Stimulated activated CD8-positive, alpha-beta memory T cell treated with anti-CD3 and anti-CD28 coated beads, Interleukin-15, amount 100 ng/mL, for 1 hour (primary cell): ENCODE measurements around the gene SLCO2B1.

ENCODE experiments used
- DNase-seq: peaks from one replicate; pipeline ENCODE4 v3.0.0-alpha.2; 2020; ENCODE audit warnings: low read depth

SLCO2B1 gene

GRCh38 chr11:75161506-75162095 is 10.7 kb downstream of the SLCO2B1 start:
- no peak for DNase-seq

DNA sequence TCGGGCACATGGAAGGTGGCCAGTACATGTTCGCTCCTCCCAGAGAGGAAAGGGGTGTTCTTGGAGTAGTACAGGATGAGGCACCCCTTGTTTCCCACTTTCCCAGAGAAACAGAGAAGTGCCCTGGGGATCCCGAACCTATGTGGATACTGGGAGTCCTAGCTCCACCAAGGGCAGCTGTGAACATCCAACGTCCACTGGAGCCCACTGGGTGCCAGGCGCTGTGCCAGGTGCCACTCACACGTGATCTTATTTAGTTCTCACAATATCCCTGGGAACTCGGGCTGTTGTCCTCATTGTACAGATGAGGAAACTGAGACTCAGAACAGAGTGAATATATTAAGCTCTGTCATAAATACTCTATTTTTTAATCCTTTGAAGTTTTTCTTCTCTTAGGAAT is 12.0 kb downstream of the SLCO2B1 start:
- DNase-seq, result no peak

- no peak for DNase-seq
Observed at GRCh38 chr11:75163921-75164849, 13.3 kb downstream of the SLCO2B1 start.

DNA sequence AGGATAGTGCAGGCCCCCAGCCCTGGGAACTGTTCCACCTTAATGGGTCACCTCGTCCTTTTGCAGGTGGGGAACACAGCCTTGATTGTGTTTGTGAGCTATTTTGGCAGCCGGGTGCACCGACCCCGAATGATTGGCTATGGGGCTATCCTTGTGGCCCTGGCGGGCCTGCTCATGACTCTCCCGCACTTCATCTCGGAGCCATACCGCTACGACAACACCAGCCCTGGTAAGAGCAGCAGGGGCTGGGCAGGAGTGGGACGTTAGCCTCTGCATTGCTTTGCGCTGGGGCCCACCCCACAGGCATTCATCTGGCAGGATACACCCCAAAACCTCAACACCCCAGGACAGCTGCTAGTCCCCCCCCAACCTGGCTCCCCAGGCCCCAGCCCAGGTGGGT is 14.8 kb downstream of the SLCO2B1 start:
- no peak for DNase-seq

- no peak for DNase-seq
Observed at GRCh38 chr11:75166791-75167190, 15.9 kb downstream of the SLCO2B1 start.

DNA sequence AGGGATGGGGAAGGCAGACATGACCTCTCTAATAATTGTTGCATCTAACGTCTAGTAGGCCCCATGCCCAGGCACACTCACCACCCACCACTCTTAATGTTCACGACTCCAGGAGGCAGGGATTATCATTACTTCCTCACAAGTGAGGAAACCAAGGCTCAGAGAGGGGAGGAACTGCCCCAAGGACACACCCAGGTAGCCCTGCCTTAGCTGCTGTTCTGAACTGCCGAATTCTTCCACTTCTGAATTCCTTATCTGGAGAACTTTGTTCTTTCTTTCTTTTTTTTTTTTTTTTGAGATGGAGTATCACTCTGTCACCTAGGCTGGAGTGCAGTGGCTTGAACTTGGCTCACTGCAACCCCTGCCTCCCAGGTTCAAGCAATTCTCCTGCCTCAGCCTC is 16.7 kb downstream of the SLCO2B1 start:
- DNase-seq, result no peak

GRCh38 chr11:75169101-75169885 is 18.4 kb downstream of the SLCO2B1 start:
- no peak for DNase-seq

DNA sequence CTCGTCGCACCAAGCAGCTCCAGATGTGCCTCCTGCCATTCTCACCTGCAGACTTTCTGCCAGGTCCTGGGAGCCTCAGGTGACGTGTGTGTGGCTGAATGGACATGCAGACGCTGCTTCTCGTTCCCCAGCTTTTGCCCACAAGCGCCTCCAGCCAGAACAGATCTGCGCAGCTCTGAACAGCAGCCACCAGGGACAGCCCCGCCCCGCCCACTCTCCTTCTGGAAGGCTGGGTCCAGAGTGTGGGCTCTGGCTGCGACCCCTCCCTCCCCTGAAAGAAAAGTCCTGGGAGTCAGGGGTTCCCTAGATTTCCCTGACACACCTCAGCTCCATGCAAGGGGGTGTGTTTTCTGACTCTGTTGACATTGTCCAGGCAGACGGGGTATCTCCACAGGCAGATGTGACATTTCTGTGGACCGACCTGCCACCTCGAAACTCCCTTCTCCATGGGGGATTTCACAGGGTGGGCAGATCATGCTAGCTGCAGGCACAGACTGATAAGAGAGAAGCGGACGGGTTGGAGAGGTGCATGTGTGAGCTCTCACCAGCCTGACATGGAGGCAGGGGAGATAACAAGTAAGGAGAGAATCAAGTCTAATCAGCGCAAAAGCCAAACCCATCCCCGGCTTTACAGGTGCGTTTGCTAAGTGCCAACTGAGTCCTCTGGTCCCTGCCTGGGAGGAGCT is 19.8 kb downstream of the SLCO2B1 start:
- no peak for DNase-seq

GRCh38 chr11:75173336-75173735 is 22.4 kb downstream of the SLCO2B1 start:
- DNase-seq, result no peak

GRCh38 chr11:75174781-75175370 is 24.0 kb downstream of the SLCO2B1 start:
- DNase-seq, result no peak

- no peak for DNase-seq
Observed at GRCh38 chr11:75182664-75183063, 31.8 kb downstream of the SLCO2B1 start.

DNA sequence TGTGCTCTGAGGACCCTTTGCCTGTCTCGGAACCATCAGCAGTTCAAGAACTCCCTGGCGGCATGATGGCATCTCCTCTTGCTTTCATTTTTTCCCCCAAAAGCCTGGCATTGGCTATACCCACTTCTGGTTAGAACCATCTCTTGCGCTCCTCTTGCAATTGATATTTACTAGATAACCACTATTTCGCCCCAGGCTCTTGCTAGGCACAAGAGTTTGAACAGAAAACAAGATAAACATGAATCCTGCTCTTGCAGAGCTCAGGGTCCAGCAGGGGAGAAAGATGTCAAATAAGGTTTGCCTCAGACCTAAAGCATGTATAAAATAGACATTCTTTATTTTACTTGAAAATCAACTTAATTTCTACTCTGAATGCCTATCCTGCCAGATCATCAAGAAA is 33.1 kb downstream of the SLCO2B1 start:
- DNase-seq, result no peak

DNA sequence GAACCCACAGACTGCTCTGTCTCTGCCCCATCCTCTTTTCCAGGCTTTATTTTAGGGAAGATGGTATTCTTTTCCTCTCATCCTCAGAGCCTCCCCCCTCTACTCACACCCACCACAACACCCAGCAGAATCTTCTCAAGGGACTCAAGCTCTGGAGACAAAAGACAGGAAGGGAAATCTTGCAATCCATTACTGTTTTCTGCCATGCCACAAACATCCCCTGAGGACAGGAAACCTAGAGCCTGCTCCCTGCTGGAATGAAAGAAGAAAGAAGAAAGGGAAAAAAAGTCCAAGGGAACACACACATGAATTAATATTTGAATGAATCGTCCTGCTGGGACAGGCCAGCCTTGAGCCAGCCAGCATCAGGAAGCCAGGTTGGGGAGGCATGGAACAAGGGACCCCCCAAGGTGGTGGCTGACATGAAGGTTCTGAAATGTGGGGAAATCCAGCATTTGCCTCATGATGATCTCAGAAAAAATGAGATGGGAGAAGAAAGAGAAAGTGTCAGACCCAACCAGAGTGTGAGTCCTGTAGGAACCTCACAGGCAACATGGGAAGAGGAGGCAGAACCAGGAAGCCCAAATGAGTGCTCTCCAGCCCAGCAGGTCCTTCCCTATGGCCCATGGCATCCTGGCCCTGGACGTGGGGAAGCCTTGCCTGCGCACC is 34.0 kb downstream of the SLCO2B1 start:
- no peak for DNase-seq

- no peak for DNase-seq
Observed at GRCh38 chr11:75185866-75186265, 35.0 kb downstream of the SLCO2B1 start.

DNA sequence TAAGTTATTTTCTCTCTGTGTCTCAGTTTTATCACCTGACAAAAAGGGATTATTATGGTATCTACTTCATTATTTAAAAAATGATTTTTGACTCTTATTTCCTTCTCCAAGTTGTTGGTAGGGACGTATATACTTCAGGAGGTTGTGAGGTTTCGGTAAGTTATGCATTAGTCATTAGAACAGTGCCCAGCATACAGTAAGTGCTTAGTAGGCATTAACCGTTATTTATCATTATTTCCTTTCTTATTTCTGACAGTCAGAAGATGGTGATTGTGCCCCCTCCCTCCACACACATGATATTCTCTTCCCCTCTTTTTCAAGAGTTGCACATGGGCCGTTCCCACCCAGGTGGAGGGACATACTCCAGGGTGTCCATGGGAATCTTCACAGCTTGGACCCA is 36.1 kb downstream of the SLCO2B1 start:
- DNase-seq, result no peak

GRCh38 chr11:75188671-75189070 is 37.8 kb downstream of the SLCO2B1 start:
- DNase-seq, result no peak

GRCh38 chr11:75189108-75189507 is 38.2 kb downstream of the SLCO2B1 start:
- DNase-seq, result no peak

- no peak for DNase-seq
Observed at GRCh38 chr11:75189911-75190310, 39.0 kb downstream of the SLCO2B1 start.

- no peak for DNase-seq
Observed at GRCh38 chr11:75190652-75191329, 39.9 kb downstream of the SLCO2B1 start.

DNA sequence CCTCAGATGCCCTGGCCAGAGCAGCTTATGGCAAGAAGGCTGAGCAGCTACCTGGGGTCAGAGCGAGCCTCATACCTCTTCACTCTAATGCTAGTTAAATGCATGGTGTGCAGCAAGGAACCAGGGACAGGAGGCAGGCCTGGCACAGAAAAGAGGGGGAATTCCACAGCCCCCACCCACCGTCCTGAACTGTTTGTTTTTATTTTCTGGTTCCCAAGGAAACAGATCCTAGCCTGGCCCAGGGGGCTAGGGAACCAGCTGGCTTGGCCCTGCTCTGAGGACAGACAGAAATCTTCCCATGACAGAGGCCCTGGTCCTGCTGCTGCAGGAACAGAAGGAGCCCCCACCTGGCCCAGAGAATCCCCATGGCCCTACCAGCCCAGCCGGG is 40.4 kb downstream of the SLCO2B1 start:
- no peak for DNase-seq

DNA sequence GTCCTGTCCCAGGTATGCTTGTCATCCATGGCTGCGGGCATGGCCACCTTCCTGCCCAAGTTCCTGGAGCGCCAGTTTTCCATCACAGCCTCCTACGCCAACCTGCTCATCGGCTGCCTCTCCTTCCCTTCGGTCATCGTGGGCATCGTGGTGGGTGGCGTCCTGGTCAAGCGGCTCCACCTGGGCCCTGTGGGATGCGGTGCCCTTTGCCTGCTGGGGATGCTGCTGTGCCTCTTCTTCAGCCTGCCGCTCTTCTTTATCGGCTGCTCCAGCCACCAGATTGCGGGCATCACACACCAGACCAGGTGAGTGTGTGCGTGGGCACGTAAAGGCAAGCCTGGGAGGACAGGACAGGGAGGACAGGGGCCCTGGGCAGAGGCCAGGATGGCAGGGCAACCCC is 42.4 kb downstream of the SLCO2B1 start:
- no peak for DNase-seq
